Measurements from ENCODE around the gene DTX2.
"Not testable (repeated sequence)": the region's sequence is repeated elsewhere in the genome, so short reads cannot be mapped to it uniquely, and the experiment has no call there.

GRCh38 chr7:76458504-76458903 lies 3.0 kb upstream of the DTX2 start:
- not testable (repeated sequence) for TF ChIP-seq POLR2A, CTCF, EP300 (IDR thresholded peaks at IDR 0.05)
